Measurements from ENCODE around the gene FTSJ3.
A peak's percentile ranks its signal among the peaks of the same experiment; 100 is the strongest.
"Not testable (repeated sequence)": the region's sequence is repeated elsewhere in the genome, so short reads cannot be mapped to it uniquely, and the experiment has no call there.

The FTSJ3 gene

GRCh38 chr17:63845509-63845908 is 18.0 kb upstream of the FTSJ3 start:
- no peak overlapping the region for H3K27ac ChIP-seq
- CTCF ChIA-PET = interaction anchor here (0.6 kb wide), 1 partner anchor 10 kb away, joined by 4 read pairs; no protein-coding TSS in a partner anchor
- no peak for TF ChIP-seq CTCF (conservative IDR thresholded peaks at IDR 0.05; ENCODE audit: low read depth)
- no peak for DNase-seq (ENCODE audit: low spot score)
- POLR2A ChIA-PET (ENCODE audit: low non-redundant PET) = no interaction called here

GRCh38 chr17:63843910-63844677 is 16.6 kb upstream of the FTSJ3 start:
- no peak for DNase-seq (ENCODE audit: low spot score)
- ChIA-PET CTCF (interaction anchor here (0.5 to 1.5 kb wide), 3 partner anchors 9 to 287 kb away, joined by 3 to 5 read pairs (median 4); no protein-coding TSS in a partner anchor), POLR2A (ENCODE audit: low non-redundant PET) (interaction anchor here (0.6 kb wide), 1 partner anchor 252 kb away, joined by 3 read pairs; no protein-coding TSS in a partner anchor)
- H3K27ac ChIP-seq = peak overlapping the region; percentile 93
- no peak for TF ChIP-seq CTCF (conservative IDR thresholded peaks at IDR 0.05; ENCODE audit: low read depth)

DNA sequence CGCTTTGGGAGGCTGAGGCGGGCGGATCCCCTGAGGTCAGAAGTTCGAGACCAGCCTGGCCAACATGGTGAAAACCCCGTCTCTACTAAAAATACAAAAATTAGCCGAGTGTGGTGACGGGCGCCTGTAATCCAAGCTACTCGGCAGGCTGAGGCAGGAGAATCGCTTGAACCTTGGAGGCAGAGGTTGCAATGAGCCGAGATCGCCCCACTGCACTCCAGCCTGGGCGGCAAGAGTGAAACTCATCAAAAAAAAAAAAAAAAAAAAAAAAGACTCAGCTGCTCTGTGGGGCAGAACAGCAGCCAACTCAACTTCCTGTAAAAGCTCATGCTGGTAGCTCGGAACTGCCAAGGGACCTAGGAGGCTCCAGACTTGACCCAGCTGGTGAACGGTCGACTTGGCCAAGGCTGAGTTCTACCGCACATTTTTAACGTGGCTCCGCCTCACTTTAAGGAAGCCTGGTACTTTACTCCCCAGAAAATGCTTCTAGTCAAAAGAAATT is 16.0 kb upstream of the FTSJ3 start:
- not testable (repeated sequence) for DNase-seq (ENCODE audit: low spot score)
- ChIA-PET CTCF (interaction anchor here (0.5 to 1.5 kb wide), 3 partner anchors 9 to 76 kb away, joined by 3 to 5 read pairs (median 4); no protein-coding TSS in a partner anchor), POLR2A (ENCODE audit: low non-redundant PET) (interaction anchor here (0.6 kb wide), 2 partner anchors 74 to 252 kb away, joined by 3 to 5 read pairs; no protein-coding TSS in a partner anchor)
- H3K27ac ChIP-seq = peak overlapping the region; percentile 93

- peak within 1 kb of the TSS; percentile 93 for H3K27ac ChIP-seq
- TF ChIP-seq CTCF (conservative IDR thresholded peaks at IDR 0.05; ENCODE audit: low read depth) = no peak
- CTCF ChIA-PET = interaction anchor here (0.5 to 1.5 kb wide), 3 partner anchors 8 to 77 kb away, joined by 3 to 5 read pairs (median 4); no protein-coding TSS in a partner anchor
Measured at GRCh38 chr17:63842540-63843386, 15.3 kb upstream of the FTSJ3 start, which contains the start of gene SMARCD2. Gene SMARCD2, minus strand, starts transcription at chr17:63842685. Its CDS starts 11 bp downstream, at chr17:63842674.

GRCh38 chr17:63842173-63842539 is 14.7 kb upstream of the FTSJ3 start:
- no peak for TF ChIP-seq CTCF (conservative IDR thresholded peaks at IDR 0.05; ENCODE audit: low read depth)
- CTCF ChIA-PET = no interaction called here
- H3K27ac ChIP-seq = peak overlapping the region; percentile 93
- no peak for DNase-seq (ENCODE audit: low spot score)
- POLR2A ChIA-PET (ENCODE audit: low non-redundant PET) = no interaction called here

More at GRCh38 chr17:63842540-63843386, 15.3 kb upstream of the FTSJ3 start, which contains the start of gene SMARCD2:
- DNase-seq (ENCODE audit: low spot score) = peak; percentile 95
- POLR2A ChIA-PET (ENCODE audit: low non-redundant PET) = interaction anchor here (0.6 kb wide), 1 partner anchor 73 kb away, joined by 5 read pairs; no protein-coding TSS in a partner anchor

DNA sequence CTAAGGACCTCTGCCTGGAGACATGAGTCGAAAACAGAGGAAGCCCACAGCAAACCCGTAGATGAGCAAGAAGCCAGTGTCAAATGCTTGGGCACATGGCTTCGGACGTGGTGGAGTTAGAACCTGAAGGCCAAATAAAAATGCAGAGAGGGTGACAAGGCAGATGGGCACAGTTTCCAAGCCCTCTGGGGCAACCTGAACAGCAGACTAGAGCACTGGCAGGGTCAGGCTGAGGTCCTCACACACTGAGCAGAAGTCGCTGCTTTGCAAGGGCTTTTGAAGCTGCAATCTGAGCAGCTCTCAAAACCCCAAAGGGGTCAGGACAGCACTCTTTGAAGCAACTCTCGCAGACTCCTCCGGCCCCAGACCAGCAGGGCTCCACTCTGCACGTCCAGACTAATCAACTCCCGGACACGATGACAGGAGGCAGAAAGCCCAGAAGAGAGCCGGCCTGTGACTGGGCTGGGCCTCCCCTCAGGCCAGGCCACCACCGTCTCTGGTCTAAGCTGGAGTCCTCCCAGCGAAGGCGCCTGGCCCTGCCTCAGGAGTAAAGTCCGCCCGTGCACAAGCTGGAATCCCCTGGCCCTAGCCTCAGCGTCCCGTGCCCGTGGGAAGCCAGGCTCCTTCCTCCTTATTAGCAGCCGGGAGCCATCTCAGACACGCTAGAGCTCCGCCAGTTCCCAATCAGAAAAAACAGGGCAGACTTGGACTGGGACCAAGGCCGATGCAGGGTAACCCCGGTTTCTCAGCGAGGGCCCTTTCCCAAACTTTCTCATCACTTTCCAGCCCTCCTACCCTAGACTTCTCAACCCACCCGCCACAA is 14.1 kb upstream of the FTSJ3 start:
- peak overlapping the region; percentile 93 for H3K27ac ChIP-seq
- no peak for TF ChIP-seq CTCF (conservative IDR thresholded peaks at IDR 0.05; ENCODE audit: low read depth)
- POLR2A ChIA-PET (ENCODE audit: low non-redundant PET) = no interaction called here
- CTCF ChIA-PET = no interaction called here
- DNase-seq (ENCODE audit: low spot score) = no peak
